Activated naive CD8-positive, alpha-beta T cell (primary cell): Measurements from ENCODE around the gene REEP3.

Source experiments
- H3K27ac Mint-ChIP-seq: one replicate; pipeline ENCODE4 v1.8.0; 2021; ENCODE audit warnings: mixed read lengths
- H3K27me3 Mint-ChIP-seq: one replicate; pipeline ENCODE4 v1.8.0; 2021; ENCODE audit warnings: mixed read lengths
- H3K36me3 Mint-ChIP-seq: one replicate; pipeline ENCODE4 v1.8.0; 2021; ENCODE audit warnings: mixed read lengths
- H3K4me1 Mint-ChIP-seq: one replicate; pipeline ENCODE4 v1.8.0; 2021; ENCODE audit warnings: low read depth, mixed read lengths
- H3K4me3 Mint-ChIP-seq: one replicate; pipeline ENCODE4 v1.8.0; 2021; ENCODE audit warnings: mild to moderate bottlenecking, mixed read lengths
- H3K9me3 Mint-ChIP-seq: one replicate; pipeline ENCODE4 v1.8.0; 2021; ENCODE audit warnings: low read depth, mixed read lengths

REEP3 gene

GRCh38 chr10:63582690-63583089 is 61.5 kb downstream of the REEP3 start:
- H3K9me3 Mint-ChIP-seq = no peaks in the 10 kb centered on the region
- peaks cover 1% of the 10 kb centered on the region for H3K36me3 Mint-ChIP-seq
- no peak overlapping the region for H3K4me3 Mint-ChIP-seq
- no peaks in the 10 kb centered on the region for H3K27me3 Mint-ChIP-seq
- H3K27ac Mint-ChIP-seq = no peak overlapping the region
- no peaks in the 10 kb centered on the region for H3K4me1 Mint-ChIP-seq

- no peaks in the 10 kb centered on the region for H3K36me3 Mint-ChIP-seq
- H3K27me3 Mint-ChIP-seq = no peaks in the 10 kb centered on the region
- H3K9me3 Mint-ChIP-seq = no peaks in the 10 kb centered on the region
- H3K4me3 Mint-ChIP-seq = no peak overlapping the region
- no peaks in the 10 kb centered on the region for H3K4me1 Mint-ChIP-seq
- H3K27ac Mint-ChIP-seq = no peak overlapping the region
Measured at GRCh38 chr10:63583397-63583796, 62.2 kb downstream of the REEP3 start.

- no peaks in the 10 kb centered on the region for H3K36me3 Mint-ChIP-seq
- H3K4me1 Mint-ChIP-seq = no peaks in the 10 kb centered on the region
- no peaks in the 10 kb centered on the region for H3K27me3 Mint-ChIP-seq
- H3K9me3 Mint-ChIP-seq = no peaks in the 10 kb centered on the region
- no peak overlapping the region for H3K27ac Mint-ChIP-seq
- no peak overlapping the region for H3K4me3 Mint-ChIP-seq
Measured at GRCh38 chr10:63583909-63584724, 62.9 kb downstream of the REEP3 start.

- Mint-ChIP-seq H3K9me3 (no peaks in the 10 kb centered on the region), H3K4me3 (no peak overlapping the region), H3K27ac (no peak overlapping the region), H3K36me3 (no peaks in the 10 kb centered on the region), H3K4me1 (no peaks in the 10 kb centered on the region), H3K27me3 (no peaks in the 10 kb centered on the region)
Measured at GRCh38 chr10:63584725-63585035, 63.5 kb downstream of the REEP3 start.

- H3K4me3 Mint-ChIP-seq = no peak overlapping the region
- no peaks in the 10 kb centered on the region for H3K27me3 Mint-ChIP-seq
Measured at GRCh38 chr10:63585041-63585440, 63.8 kb downstream of the REEP3 start.

GRCh38 chr10:63586043-63586442 is 64.8 kb downstream of the REEP3 start:
- H3K4me3 Mint-ChIP-seq = no peak overlapping the region

More at GRCh38 chr10:63585041-63585440, 63.8 kb downstream of the REEP3 start:
- H3K9me3 Mint-ChIP-seq = no peaks in the 10 kb centered on the region
- no peaks in the 10 kb centered on the region for H3K36me3 Mint-ChIP-seq
- no peak overlapping the region for H3K27ac Mint-ChIP-seq
- no peaks in the 10 kb centered on the region for H3K4me1 Mint-ChIP-seq

GRCh38 chr10:63587191-63587590 is 66.0 kb downstream of the REEP3 start:
- H3K9me3 Mint-ChIP-seq = no peaks in the 10 kb centered on the region
- no peak overlapping the region for H3K4me3 Mint-ChIP-seq
- H3K4me1 Mint-ChIP-seq = no peaks in the 10 kb centered on the region
- peaks cover 2% of the 10 kb centered on the region for H3K36me3 Mint-ChIP-seq
- H3K27me3 Mint-ChIP-seq = no peaks in the 10 kb centered on the region
- no peak overlapping the region for H3K27ac Mint-ChIP-seq

More at GRCh38 chr10:63586043-63586442, 64.8 kb downstream of the REEP3 start:
- Mint-ChIP-seq H3K36me3 (peaks cover 2% of the 10 kb centered on the region), H3K27me3 (no peaks in the 10 kb centered on the region), H3K9me3 (no peaks in the 10 kb centered on the region), H3K27ac (no peak overlapping the region), H3K4me1 (no peaks in the 10 kb centered on the region)

- Mint-ChIP-seq H3K27ac (no peak overlapping the region), H3K9me3 (no peaks in the 10 kb centered on the region), H3K36me3 (peaks cover 3% of the 10 kb centered on the region), H3K27me3 (no peaks in the 10 kb centered on the region), H3K4me1 (no peaks in the 10 kb centered on the region), H3K4me3 (no peak overlapping the region)
Measured at GRCh38 chr10:63588436-63589167, 67.4 kb downstream of the REEP3 start.

GRCh38 chr10:63591600-63592379 is 70.6 kb downstream of the REEP3 start:
- H3K36me3 Mint-ChIP-seq = peaks cover 10% of the 10 kb centered on the region
- H3K27me3 Mint-ChIP-seq = no peaks in the 10 kb centered on the region
- H3K9me3 Mint-ChIP-seq = no peaks in the 10 kb centered on the region

GRCh38 chr10:63593576-63593975 is 72.4 kb downstream of the REEP3 start:
- no peak overlapping the region for H3K27ac Mint-ChIP-seq
- no peak overlapping the region for H3K4me3 Mint-ChIP-seq
- H3K9me3 Mint-ChIP-seq = no peaks in the 10 kb centered on the region
- peaks cover 17% of the 10 kb centered on the region for H3K36me3 Mint-ChIP-seq
- H3K27me3 Mint-ChIP-seq = no peaks in the 10 kb centered on the region
- no peaks in the 10 kb centered on the region for H3K4me1 Mint-ChIP-seq

More at GRCh38 chr10:63591600-63592379, 70.6 kb downstream of the REEP3 start:
- Mint-ChIP-seq H3K4me1 (no peaks in the 10 kb centered on the region), H3K27ac (no peak overlapping the region), H3K4me3 (no peak overlapping the region)

GRCh38 chr10:63595072-63595471 is 73.9 kb downstream of the REEP3 start:
- Mint-ChIP-seq H3K27ac (no peak overlapping the region), H3K4me3 (no peak overlapping the region), H3K4me1 (no peaks in the 10 kb centered on the region), H3K27me3 (no peaks in the 10 kb centered on the region), H3K9me3 (no peaks in the 10 kb centered on the region), H3K36me3 (peaks cover 18% of the 10 kb centered on the region)

GRCh38 chr10:63596924-63597323 is 75.7 kb downstream of the REEP3 start:
- H3K27ac Mint-ChIP-seq = no peak overlapping the region
- no peaks in the 10 kb centered on the region for H3K9me3 Mint-ChIP-seq
- H3K27me3 Mint-ChIP-seq = no peaks in the 10 kb centered on the region
- no peak overlapping the region for H3K4me3 Mint-ChIP-seq
- H3K4me1 Mint-ChIP-seq = no peaks in the 10 kb centered on the region
- peaks cover 19% of the 10 kb centered on the region for H3K36me3 Mint-ChIP-seq

- Mint-ChIP-seq H3K4me3 (no peak overlapping the region), H3K27ac (no peak overlapping the region), H3K27me3 (no peaks in the 10 kb centered on the region), H3K9me3 (no peaks in the 10 kb centered on the region), H3K4me1 (no peaks in the 10 kb centered on the region), H3K36me3 (peaks cover 18% of the 10 kb centered on the region)
Measured at GRCh38 chr10:63600540-63600939, 79.3 kb downstream of the REEP3 start.

GRCh38 chr10:63603709-63604445 is 82.7 kb downstream of the REEP3 start:
- peaks cover 8% of the 10 kb centered on the region for H3K36me3 Mint-ChIP-seq
- H3K27me3 Mint-ChIP-seq = no peaks in the 10 kb centered on the region
- no peak overlapping the region for H3K27ac Mint-ChIP-seq
- no peaks in the 10 kb centered on the region for H3K9me3 Mint-ChIP-seq
- H3K4me3 Mint-ChIP-seq = no peak overlapping the region
- H3K4me1 Mint-ChIP-seq = peaks cover 1% of the 10 kb centered on the region
